ENCODE measurements around the gene ZCCHC2.

DNA sequence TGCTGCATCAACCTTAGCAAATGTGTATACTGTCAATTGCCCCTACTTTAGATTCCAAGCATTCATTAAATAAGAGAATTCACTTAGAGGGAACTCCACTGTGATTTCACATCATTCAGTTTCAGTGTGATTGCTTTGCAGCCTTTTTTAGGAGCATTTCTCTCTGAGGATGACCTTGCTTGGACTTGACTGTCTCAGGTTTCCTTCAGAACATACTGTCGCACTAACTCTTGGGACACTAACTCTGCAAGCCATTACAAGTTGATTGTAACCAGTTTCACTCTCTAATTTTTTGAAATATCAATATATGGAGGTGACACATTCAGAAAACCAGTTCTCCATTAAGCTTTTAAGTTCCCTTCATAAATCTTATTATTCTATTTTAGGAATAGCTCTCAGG, 6.6 kb upstream of the ZCCHC2 start:
- TF ChIP-seq, protein P1, sequence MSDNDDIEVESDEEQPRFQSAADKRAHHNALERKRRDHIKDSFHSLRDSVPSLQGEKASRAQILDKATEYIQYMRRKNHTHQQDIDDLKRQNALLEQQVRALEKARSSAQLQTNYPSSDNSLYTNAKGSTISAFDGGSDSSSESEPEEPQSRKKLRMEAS (IDR thresholded peaks at IDR 0.05; ENCODE audit: insufficient read depth, insufficient read length): no peak
- TF ChIP-seq JUN (IDR thresholded peaks at IDR 0.05; ENCODE audit: borderline replicate concordance, insufficient read depth, insufficient read length, low read depth) (no peak), EZH2 (IDR thresholded peaks at IDR 0.05; ENCODE audit: borderline replicate concordance, low read depth, low read length, severe bottlenecking) (no peak), POLR2A (IDR thresholded peaks at IDR 0.05; ENCODE audit: low read depth, low read length) (no peak), POLR2AphosphoS5 (IDR thresholded peaks at IDR 0.05; ENCODE audit: insufficient read depth, low read depth, low read length) (no peak), FOS (IDR thresholded peaks at IDR 0.05; ENCODE audit: borderline replicate concordance, insufficient read depth, low read length) (no peak), MYC (IDR thresholded peaks at IDR 0.05; ENCODE audit: low read depth, low read length) (no peak), GATA2 (IDR thresholded peaks at IDR 0.05; ENCODE audit: insufficient read depth, insufficient read length, low read depth, low read length) (no peak)
- TF ChIP-seq, protein P2, sequence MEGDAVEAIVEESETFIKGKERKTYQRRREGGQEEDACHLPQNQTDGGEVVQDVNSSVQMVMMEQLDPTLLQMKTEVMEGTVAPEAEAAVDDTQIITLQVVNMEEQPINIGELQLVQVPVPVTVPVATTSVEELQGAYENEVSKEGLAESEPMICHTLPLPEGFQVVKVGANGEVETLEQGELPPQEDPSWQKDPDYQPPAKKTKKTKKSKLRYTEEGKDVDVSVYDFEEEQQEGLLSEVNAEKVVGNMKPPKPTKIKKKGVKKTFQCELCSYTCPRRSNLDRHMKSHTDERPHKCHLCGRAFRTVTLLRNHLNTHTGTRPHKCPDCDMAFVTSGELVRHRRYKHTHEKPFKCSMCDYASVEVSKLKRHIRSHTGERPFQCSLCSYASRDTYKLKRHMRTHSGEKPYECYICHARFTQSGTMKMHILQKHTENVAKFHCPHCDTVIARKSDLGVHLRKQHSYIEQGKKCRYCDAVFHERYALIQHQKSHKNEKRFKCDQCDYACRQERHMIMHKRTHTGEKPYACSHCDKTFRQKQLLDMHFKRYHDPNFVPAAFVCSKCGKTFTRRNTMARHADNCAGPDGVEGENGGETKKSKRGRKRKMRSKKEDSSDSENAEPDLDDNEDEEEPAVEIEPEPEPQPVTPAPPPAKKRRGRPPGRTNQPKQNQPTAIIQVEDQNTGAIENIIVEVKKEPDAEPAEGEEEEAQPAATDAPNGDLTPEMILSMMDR (IDR thresholded peaks at IDR 0.05; ENCODE audit: extremely low read depth in 1 of 2, insufficient read depth in 1 of 2, low read depth in 1 of 2, low read length in 2 of 2): no peak

All from endothelial cell of umbilical vein (primary cell).